Neural cell (in vitro differentiated cells): ENCODE measurements around the gene POLR1D. TPM values are rescaled to one million over a fixed set of nuclear protein-coding genes. Genes with fewer than 3 reads are reported as not detected.

Experiments used
- H2AFZ ChIP-seq: fragments of 200-600, 300-800 bp; sonication (generic), shearing (Covaris generic); 2 replicates; pipeline ENCODE4 v1.6.0; 2014; ENCODE audit warnings: low read depth, mild to moderate bottlenecking, antibody characterized with exemption, low read length, moderate library complexity
- H3F3A ChIP-seq: fragments of 200-600 bp; shearing (Covaris generic); 2 replicates; pipeline ENCODE4 v1.6.1; 2016; ENCODE audit warnings: mild to moderate bottlenecking, moderate library complexity, mixed read lengths, antibody characterized with exemption, low read length; ENCODE audit not compliant: insufficient read depth, poor library complexity, severe bottlenecking
- H3K27ac ChIP-seq: fragments of 200-600, 300-800 bp; sonication (generic), shearing (Covaris generic); 2 replicates; pipeline ENCODE4 v1.5.1; 2014; ENCODE audit warnings: mild to moderate bottlenecking, low read length, moderate library complexity
- H3K27me3 ChIP-seq: fragments of 300-800, 200-600 bp; sonication (generic), shearing (Covaris generic); 2 replicates; pipeline ENCODE4 v1.6.0; 2014; ENCODE audit warnings: mild to moderate bottlenecking, low read depth, low read length, moderate library complexity; ENCODE audit not compliant: insufficient read depth
- H3K36me3 ChIP-seq: fragments of 300-800, 200-600 bp; sonication (generic), shearing (Covaris generic); 2 replicates; pipeline ENCODE4 v1.5.1; 2014; ENCODE audit warnings: mild to moderate bottlenecking, antibody characterized with exemption, low read length, moderate library complexity; ENCODE audit not compliant: insufficient read depth
- H3K4me2 ChIP-seq: fragments of 300-800, 200-600 bp; sonication (generic), shearing (Covaris generic); 2 replicates; pipeline ENCODE4 v1.6.0; 2014; ENCODE audit warnings: mild to moderate bottlenecking, low read length
- H3K4me3 ChIP-seq: fragments of 300-800, 200-600 bp; sonication (generic), shearing (Covaris generic); 2 replicates; pipeline ENCODE4 v1.5.1; 2014; ENCODE audit warnings: mild to moderate bottlenecking, low read length, moderate library complexity
- H3K79me2 ChIP-seq: fragments of 200-600 bp; shearing (Covaris generic); replicated peaks from 2 replicates; pipeline ENCODE4 v1.6.0; 2014; ENCODE audit warnings: mild to moderate bottlenecking, low read length, moderate library complexity; ENCODE audit not compliant: insufficient read depth
- H3K9ac ChIP-seq: fragments of 300-800, 200-600 bp; sonication (generic), shearing (Covaris generic); 2 replicates; pipeline ENCODE4 v1.6.1; 2016; ENCODE audit warnings: mild to moderate bottlenecking, low read length, mixed read lengths
- H3K9me2 ChIP-seq: fragments of 200-600 bp; shearing (Covaris generic); 2 replicates; pipeline ENCODE4 v1.6.1; 2016; ENCODE audit warnings: mild to moderate bottlenecking, low read length, mixed read lengths; ENCODE audit not compliant: insufficient read depth
- H3K9me3 ChIP-seq: fragments of 200-600, 300-800 bp; sonication (generic), shearing (Covaris generic); 2 replicates; pipeline ENCODE4 v1.6.1; 2016; ENCODE audit warnings: mild to moderate bottlenecking, mixed run types, low read length, moderate library complexity, mixed read lengths
- H4K20me1 ChIP-seq: fragments of 200-600 bp; shearing (Covaris generic); 2 replicates; pipeline ENCODE4 v1.6.1; 2016; ENCODE audit warnings: mild to moderate bottlenecking, mixed run types; ENCODE audit not compliant: insufficient read depth
- CTCF ChIP-seq: fragments of 450-650 bp; IDR thresholded peaks from 2 replicates; pipeline ENCODE4 v1.5.1; 2014; ENCODE audit warnings: antibody characterized with exemption, mild to moderate bottlenecking, moderate library complexity; ENCODE audit not compliant: poor library complexity, severe bottlenecking
- EP300 ChIP-seq: fragments of 450-650 bp; conservative IDR thresholded peaks from 2 replicates; pipeline ENCODE4 v1.6.1; 2014; ENCODE audit warnings: antibody characterized with exemption, mild to moderate bottlenecking, moderate library complexity; ENCODE audit not compliant: poor library complexity, severe bottlenecking
- EZH2 ChIP-seq: fragments of 200-600, 300-800 bp; shearing (Covaris generic), sonication (generic); IDR thresholded peaks from 2 replicates; pipeline ENCODE4 v1.6.1; 2014; ENCODE audit warnings: antibody characterized with exemption, low read length, borderline replicate concordance, mild to moderate bottlenecking; ENCODE audit not compliant: insufficient read depth, poor library complexity, severe bottlenecking
- MXI1 ChIP-seq: fragments of 450-650 bp; conservative IDR thresholded peaks from 2 replicates; pipeline ENCODE4 v1.6.1; 2014; ENCODE audit warnings: antibody characterized with exemption, mild to moderate bottlenecking; ENCODE audit not compliant: poor library complexity, severe bottlenecking
- POLR2AphosphoS5 ChIP-seq: IDR thresholded peaks from 2 replicates; pipeline ENCODE4 v1.6.1; 2012
- RAD21 ChIP-seq: fragments of 450-650 bp; conservative IDR thresholded peaks from 2 replicates; pipeline ENCODE4 v1.6.1; 2014; ENCODE audit warnings: antibody characterized with exemption, mild to moderate bottlenecking, moderate library complexity
- REST ChIP-seq: IDR thresholded peaks from 2 replicates; pipeline ENCODE4 v1.6.1; 2012; ENCODE audit warnings: borderline replicate concordance
- SMC3 ChIP-seq: fragments of 450-650 bp; conservative IDR thresholded peaks from 2 replicates; pipeline ENCODE4 v1.6.1; 2014; ENCODE audit warnings: antibody characterized with exemption, mild to moderate bottlenecking, moderate library complexity; ENCODE audit not compliant: poor library complexity
- TAF1 ChIP-seq: IDR thresholded peaks from 2 replicates; pipeline ENCODE4 v1.6.1; 2012; ENCODE audit warnings: low read depth
- polyA plus RNA-seq: library from polyadenylated mRNA; depleted of rRNA; stranded (reverse); fragments of >200 nt; gene quantifications from 2 replicates; pipeline ENCODE4 v1.2.3, GENCODE V29; 2014

POLR1D gene
- polyA plus RNA-seq, 1 donor from 2014 or later: 179 TPM

- Histone ChIP-seq H3K79me2 (peaks cover 12% of the 10 kb centered on the region), H3K4me3 (no peak overlapping the region)
Observed at GRCh38 chr13:27637289-27637626, 15.6 kb downstream of the POLR1D start.

GRCh38 chr13:27638001-27638400, 16.3 kb downstream of the POLR1D start:
- Histone ChIP-seq H3K36me3 (no peaks in the 10 kb centered on the region), H4K20me1 (no peaks in the 10 kb centered on the region), H3K27me3 (no peaks in the 10 kb centered on the region), H3K27ac (no peak overlapping the region), H3K9me2 (no peaks in the 10 kb centered on the region), H3K4me2 (no peak overlapping the region), H3K9me3 (no peaks in the 10 kb centered on the region), H2AFZ (no peak overlapping the region), H3K9ac (no peak overlapping the region), H3K79me2 (peaks cover 12% of the 10 kb centered on the region), H3F3A (no peaks in the 10 kb centered on the region), H3K4me3 (no peak overlapping the region)
- no peak for TF ChIP-seq TAF1
- no peak for TF ChIP-seq RAD21
- no peak for TF ChIP-seq MXI1
- no peak for TF ChIP-seq POLR2AphosphoS5
- TF ChIP-seq EP300: no peak
- TF ChIP-seq CTCF: no peak
- no peak for TF ChIP-seq EZH2
- no peak for TF ChIP-seq SMC3

More at GRCh38 chr13:27637289-27637626, 15.6 kb downstream of the POLR1D start:
- no peaks in the 10 kb centered on the region for H3K9me3 ChIP-seq
- no peaks in the 10 kb centered on the region for H3F3A ChIP-seq
- TF ChIP-seq SMC3 (no peak), POLR2AphosphoS5 (no peak), REST (no peak), RAD21 (no peak), EZH2 (no peak), MXI1 (no peak), CTCF (no peak)
- H3K36me3 ChIP-seq: no peaks in the 10 kb centered on the region
- H3K4me2 ChIP-seq: no peak overlapping the region
- no peak overlapping the region for H3K27ac ChIP-seq
- H4K20me1 ChIP-seq: no peaks in the 10 kb centered on the region
- H2AFZ ChIP-seq: no peak overlapping the region
- no peaks in the 10 kb centered on the region for H3K9me2 ChIP-seq
- H3K9ac ChIP-seq: no peak overlapping the region
- no peaks in the 10 kb centered on the region for H3K27me3 ChIP-seq
